T-cell (primary cell): Measurements from ENCODE around the gene TYMP. TPM values are rescaled to one million over a fixed set of nuclear protein-coding genes. Genes with fewer than 3 reads are reported as not detected.
"Not testable (repeated sequence)": the region's sequence is repeated elsewhere in the genome, so short reads cannot be mapped to it uniquely, and the experiment has no call there.

ENCODE experiments used
- ATAC-seq, 4 experiments: fragments of 200-7000 bp in 3 of 4; fragments of 150-1000 bp in 1 of 4; cut with Tn5 transposase; replicated peaks in 1 of 4; 1 replicate in 3 of 4; 2 replicates in 1 of 4; pipeline ENCODE4 v1.10.0; 2021; ENCODE audit warnings: moderate library complexity in 3 of 4, mild to moderate bottlenecking in 2 of 4, moderate number of reproducible peaks in 1 of 4
- CTCF ChIA-PET, 2 donors: fragments of 300-600 bp; sonication (Branson Sonifier 250); formaldehyde crosslinking; loops; one replicate each; lab custom pipeline; 2022; ENCODE audit warnings: antibody characterized with exemption in 2 of 2; lab: Charles Lee
- POLR2A ChIA-PET, 2 donors: fragments of 300-600 bp; sonication (Branson Sonifier 250); formaldehyde crosslinking; loops; one replicate each; lab custom pipeline; 2022; ENCODE audit warnings: antibody characterized with exemption in 2 of 2; lab: Charles Lee
- DNase-seq, 35 experiments: peaks; one replicate each; pipeline versions ENCODE4 v3.0.0 to v3.0.0-alpha.2; 2013 to 2023
- H3K27ac ChIP-seq: one replicate; pipeline ENCODE4 v1.5.1; 2013; ENCODE audit warnings: low read length
- H3K27me3 ChIP-seq, 2 experiments: replicated peaks in 1 of 2; 1 replicate in 1 of 2; 2 replicates in 1 of 2; pipeline versions ENCODE4 v1.6.1 to v1.7.0; 2013; ENCODE audit warnings: low read length in 1 of 2, mixed read lengths in 1 of 2; ENCODE audit not compliant: control insufficient read depth in 2 of 2, insufficient read depth in 2 of 2; ENCODE audit errors: extremely low read depth in 1 of 2
- H3K36me3 ChIP-seq, 2 donors: 1 replicate in 1 of 2; 2 replicates in 1 of 2; pipeline versions ENCODE4 v1.6.1 to v1.7.0; 2013; ENCODE audit warnings: low read length in 1 of 2; ENCODE audit not compliant: control insufficient read depth in 2 of 2, insufficient read depth in 1 of 2; ENCODE audit errors: extremely low read depth in 1 of 2
- H3K4me1 ChIP-seq, 2 experiments: 1 replicate in 1 of 2; 2 replicates in 1 of 2; pipeline versions ENCODE4 v1.6.1 to v1.7.0; 2013; ENCODE audit warnings: low read length in 2 of 2, mixed read lengths in 1 of 2; ENCODE audit not compliant: insufficient read depth in 2 of 2, control insufficient read depth in 1 of 2; ENCODE audit errors: extremely low read depth in 1 of 2
- H3K4me3 ChIP-seq, 2 donors: 1 replicate in 1 of 2; 2 replicates in 1 of 2; pipeline versions ENCODE4 v1.5.1 to v1.7.0; 2013; ENCODE audit warnings: mild to moderate bottlenecking in 2 of 2, low read length in 1 of 2, moderate library complexity in 1 of 2; ENCODE audit not compliant: control insufficient read depth in 1 of 2; ENCODE audit errors: extremely low read depth in 1 of 2
- H3K9me3 ChIP-seq: 2 replicates; pipeline ENCODE4 v1.7.0; 2013
- H3K27ac Mint-ChIP-seq, 2 donors: one replicate each; pipeline ENCODE4 v1.8.0; 2020 to 2021; ENCODE audit warnings: mild to moderate bottlenecking in 2 of 2, mixed read lengths in 2 of 2
- H3K27me3 Mint-ChIP-seq, 2 donors: one replicate each; pipeline ENCODE4 v1.8.0; 2021 to 2022; ENCODE audit warnings: mixed read lengths in 2 of 2
- H3K36me3 Mint-ChIP-seq: one replicate; pipeline ENCODE4 v1.8.0; 2021; ENCODE audit warnings: mixed read lengths
- H3K4me1 Mint-ChIP-seq, 3 donors: one replicate each; pipeline ENCODE4 v1.8.0; 2020 to 2022; ENCODE audit warnings: mixed read lengths in 3 of 3, mild to moderate bottlenecking in 1 of 3
- H3K4me3 Mint-ChIP-seq, 3 donors: one replicate each; pipeline ENCODE4 v1.8.0; 2020 to 2022; ENCODE audit warnings: mild to moderate bottlenecking in 3 of 3, mixed read lengths in 3 of 3, moderate library complexity in 3 of 3
- H3K9me3 Mint-ChIP-seq, 3 donors: one replicate each; pipeline ENCODE4 v1.8.0; 2020 to 2022; ENCODE audit warnings: mixed read lengths in 3 of 3
- WGBS: methylation state at CpG from one replicate; pipeline ENCODE4 v1.1.5; 2013; ENCODE audit warnings: missing lambda C conversion rate; ENCODE audit not compliant: insufficient coverage; 5-methylcytosine and 5-hydroxymethylcytosine counted together
- total RNA-seq, 35 experiments: library from RNA in 6 of 35; stranded (reverse) in 6 of 35; fragments of 120-200 nt in 1 of 35; gene quantifications; one replicate each; pipeline versions ENCODE4 v1.2.1 to v1.2.4 and lab custom pipeline; 2013 to 2026

TYMP gene
- total RNA-seq, 5 donors from 2014 or later (not counting 1 experiment from before 2014, with no cell fraction given): 11.6 to 29.1 (median 14.9) TPM

- Mint-ChIP-seq H3K27ac (peak overlapping the region; percentile 75 to 92), H3K4me3 (peak overlapping the region; percentile 13 to 38 (median 34)), H3K4me1 (peaks cover 29 to 43% (median 36%) of the 10 kb centered on the region in 3 donors)
- H3K36me3 Mint-ChIP-seq, H3K27me3 ChIP-seq, CTCF ChIA-PET, H3K27me3 Mint-ChIP-seq, H3K9me3 Mint-ChIP-seq, ATAC-seq, DNase-seq, H3K4me3 ChIP-seq, H3K9me3 ChIP-seq, H3K27ac ChIP-seq, H3K36me3 ChIP-seq: not testable (repeated sequence)
- 90% methylated on average over 8 of the region's 21 CpGs for WGBS
- POLR2A ChIA-PET: interaction anchor here in 1 of 2 donors (0.7 kb wide), 1 partner anchor 48 kb away, joined by 6 read pairs; no protein-coding TSS in a partner anchor
- peaks cover 12 to 42% of the 10 kb centered on the region in 2 experiments for H3K4me1 ChIP-seq
Observed at GRCh38 chr22:50533856-50534711, 4.3 kb upstream of the TYMP start.

GRCh38 chr22:50532824-50533796 lies 3.3 kb upstream of the TYMP start:
- 96% methylated on average over 8 of the region's 19 CpGs for WGBS
- ChIA-PET CTCF (interaction anchor here in 1 of 2 donors (1.2 kb wide), 1 partner anchor 30 kb away, joined by 3 read pairs; no protein-coding TSS in a partner anchor), POLR2A (no interaction called here)
- Histone ChIP-seq H3K27ac (no peak overlapping the region), H3K4me1 (peaks cover 12 to 42% of the 10 kb centered on the region in 2 experiments), H3K4me3 (no peak overlapping the region), H3K27me3 (peaks cover 0 to 4% of the 10 kb centered on the region in 2 experiments), H3K9me3 (no peaks in the 10 kb centered on the region), H3K36me3 (no peaks in the 10 kb centered on the region)
- Mint-ChIP-seq H3K4me3 (peak overlapping the region; percentile 67 to 86 (median 74)), H3K4me1 (peaks cover 29 to 45% (median 40%) of the 10 kb centered on the region in 3 donors), H3K27ac (peak overlapping the region; percentile 89 to 92), H3K9me3 (no peaks in the 10 kb centered on the region), H3K27me3 (no peaks in the 10 kb centered on the region), H3K36me3 (no peaks in the 10 kb centered on the region)
- DNase-seq (no peak), ATAC-seq (no peak)

GRCh38 chr22:50531962-50532674 lies 2.3 kb upstream of the TYMP start:
- H3K27ac Mint-ChIP-seq: peak overlapping the region; percentile 89 to 95
- Histone ChIP-seq H3K27me3 (peaks cover 0 to 4% of the 10 kb centered on the region in 2 experiments), H3K4me1 (peaks cover 12 to 50% of the 10 kb centered on the region in 2 experiments), H3K9me3 (no peaks in the 10 kb centered on the region), H3K27ac (peak overlapping the region; percentile 97), H3K36me3 (no peaks in the 10 kb centered on the region), H3K4me3 (peak overlapping the region in 1 of 2 donors; percentile 91)
- H3K4me3 Mint-ChIP-seq: peak overlapping the region; percentile 84 to 89 (median 86)
- H3K4me1 Mint-ChIP-seq: peaks cover 33 to 49% (median 44%) of the 10 kb centered on the region in 3 donors
- ATAC-seq (no peak), DNase-seq (no peak)
- ChIA-PET POLR2A (no interaction called here), CTCF (interaction anchor here in 1 of 2 donors (1.2 kb wide), 1 partner anchor 31 kb away, joined by 3 read pairs; no protein-coding TSS in a partner anchor)
- H3K36me3 Mint-ChIP-seq: no peaks in the 10 kb centered on the region
- H3K27me3 Mint-ChIP-seq: no peaks in the 10 kb centered on the region
- WGBS: 3% methylated on average over 38 of the region's 56 CpGs
- no peaks in the 10 kb centered on the region for H3K9me3 Mint-ChIP-seq

- peak overlapping the region; percentile 97 for H3K27ac ChIP-seq
- H3K27me3 ChIP-seq: peaks cover 0 to 4% of the 10 kb centered on the region in 2 experiments
- WGBS: under 1% methylated on average over 43 of the region's 44 CpGs
- no peaks in the 10 kb centered on the region for H3K9me3 ChIP-seq
- Mint-ChIP-seq H3K27me3 (no peaks in the 10 kb centered on the region), H3K27ac (peak overlapping the region; percentile 95), H3K4me1 (peaks cover 38 to 51% (median 50%) of the 10 kb centered on the region in 3 donors), H3K9me3 (no peaks in the 10 kb centered on the region), H3K36me3 (no peaks in the 10 kb centered on the region), H3K4me3 (peak overlapping the region; percentile 84 to 89 (median 86))
- DNase-seq (peak in 27 of 35 experiments; percentile 35 to 76 (median 54)), ATAC-seq (peak; percentile 42 to 47 (median 44))
- no peaks in the 10 kb centered on the region for H3K36me3 ChIP-seq
- H3K4me3 ChIP-seq: peak overlapping the region; percentile 39 to 91
- ChIA-PET POLR2A (no interaction called here), CTCF (no interaction called here)
- H3K4me1 ChIP-seq: peaks cover 12 to 56% of the 10 kb centered on the region in 2 experiments
Observed at GRCh38 chr22:50531546-50531961, 1.7 kb upstream of the TYMP start.

DNA sequence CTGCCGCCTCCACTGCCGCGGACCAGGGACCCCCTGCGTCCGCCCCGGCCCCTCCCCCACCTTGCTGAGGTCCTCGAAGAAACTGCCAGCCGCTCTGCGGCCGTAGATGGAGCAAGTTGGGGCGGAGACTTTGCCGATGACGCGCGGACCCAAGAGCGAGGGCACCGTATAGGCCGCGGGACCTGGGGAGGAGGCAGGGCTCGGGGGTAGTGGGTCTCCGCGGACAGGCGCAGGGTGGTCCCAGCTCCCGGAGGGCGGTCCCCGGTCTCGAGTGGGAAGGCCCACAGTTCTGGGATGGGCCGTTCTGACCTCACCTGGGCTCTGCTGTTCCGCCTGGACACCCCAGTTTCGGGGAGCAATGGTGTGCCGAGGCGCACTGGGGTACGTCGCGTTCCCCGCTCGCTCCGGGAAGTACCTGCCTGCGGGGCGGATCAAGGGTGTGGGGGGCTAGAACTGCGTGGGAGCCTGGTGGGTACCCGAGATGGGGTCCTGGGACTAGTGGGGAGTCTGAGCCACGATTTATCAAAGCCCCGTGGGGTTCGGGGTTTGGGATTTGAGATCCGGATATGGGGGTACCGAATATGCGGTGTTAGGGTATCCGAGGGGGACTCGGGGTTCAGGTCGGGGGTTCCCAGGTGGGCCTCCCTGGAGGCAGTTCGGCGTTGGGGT lies 1.2 kb upstream of the TYMP start:
- peak overlapping the region; percentile 97 for H3K27ac ChIP-seq
- Mint-ChIP-seq H3K9me3 (no peaks in the 10 kb centered on the region), H3K27ac (peak overlapping the region; percentile 95), H3K27me3 (no peaks in the 10 kb centered on the region), H3K4me3 (peak overlapping the region; percentile 84 to 89 (median 86)), H3K4me1 (peaks cover 38 to 50% (median 48%) of the 10 kb centered on the region in 3 donors), H3K36me3 (no peaks in the 10 kb centered on the region)
- no peaks in the 10 kb centered on the region for H3K36me3 ChIP-seq
- WGBS: under 1% methylated on average over 44 of the region's 53 CpGs
- DNase-seq (peak in 34 of 35 experiments; percentile 49 to 84 (median 70)), ATAC-seq (peak; percentile 35 to 45 (median 39))
- H3K9me3 ChIP-seq: no peaks in the 10 kb centered on the region
- CTCF ChIA-PET: no interaction called here
- peak overlapping the region; percentile 39 to 91 for H3K4me3 ChIP-seq
- peaks cover 12 to 57% of the 10 kb centered on the region in 2 experiments for H3K4me1 ChIP-seq
- POLR2A ChIA-PET: no interaction called here
- H3K27me3 ChIP-seq: peaks cover 0 to 4% of the 10 kb centered on the region in 2 experiments
